GM11168 (cell line): Measurements from ENCODE around the gene EXOSC2.

Source experiments
- in situ Hi-C: fragments of 300-500 bp; cut with MboI; formaldehyde crosslinking; loops from one replicate; pipeline ENCODE4 v1.12.0; 2022; ENCODE audit warnings: low sequenced_read_pairs; ENCODE audit not compliant: unreplicated experiment

The EXOSC2 gene

GRCh38 chr9:130693426-130694191 is at the start of gene EXOSC2:
Gene EXOSC2 (plus strand): TSS chr9:130693780. CDS start chr9:130693792, 12 bp downstream.
- in situ Hi-C loops = no loop called here

GRCh38 chr9:130651221-130651620 is 42.4 kb upstream of the EXOSC2 start:
- in situ Hi-C loops = no loop called here

- in situ Hi-C loops = no loop called here
Measured at GRCh38 chr9:130651752-130652151, 41.8 kb upstream of the EXOSC2 start.

- in situ Hi-C loops = no loop called here
Measured at GRCh38 chr9:130654879-130655278, 38.7 kb upstream of the EXOSC2 start.

- in situ Hi-C loops = no loop called here
Measured at GRCh38 chr9:130658893-130659698, 34.5 kb upstream of the EXOSC2 start.

- in situ Hi-C loops = no loop called here
Measured at GRCh38 chr9:130659699-130660248, 33.8 kb upstream of the EXOSC2 start.

- in situ Hi-C loops = no loop called here
Measured at GRCh38 chr9:130660326-130660682, 33.3 kb upstream of the EXOSC2 start.

GRCh38 chr9:130660683-130661450 is 32.7 kb upstream of the EXOSC2 start:
- in situ Hi-C loops = no loop called here

GRCh38 chr9:130661451-130662098 is 32.0 kb upstream of the EXOSC2 start:
- in situ Hi-C loops = no loop called here

- in situ Hi-C loops = no loop called here
Measured at GRCh38 chr9:130662099-130662969, 31.2 kb upstream of the EXOSC2 start.

GRCh38 chr9:130662970-130663257 is 30.7 kb upstream of the EXOSC2 start:
- in situ Hi-C loops = no loop called here

- in situ Hi-C loops = no loop called here
Measured at GRCh38 chr9:130663258-130663976, 30.2 kb upstream of the EXOSC2 start.

- in situ Hi-C loops = no loop called here
Measured at GRCh38 chr9:130663977-130664250, 29.7 kb upstream of the EXOSC2 start.

GRCh38 chr9:130664251-130665028 is 29.1 kb upstream of the EXOSC2 start, which contains the start of gene PRDM12:
Gene PRDM12 (plus strand): TSS chr9:130664594. CDS start chr9:130664654, 60 bp downstream.
- in situ Hi-C loops = no loop called here

- in situ Hi-C loops = no loop called here
Measured at GRCh38 chr9:130665029-130665430, 28.6 kb upstream of the EXOSC2 start.

GRCh38 chr9:130665431-130666392 is 27.9 kb upstream of the EXOSC2 start:
- in situ Hi-C loops = no loop called here
